RWPE2 (cell line): ENCODE results near the gene FBXL2.

Source experiments
- ATAC-seq: fragments of 200-7000 bp; cut with Tn5 transposase; 3 replicates; pipeline ENCODE4 v1.9.1; 2021; ENCODE audit warnings: low read depth
- DNase-seq: peaks from one replicate; pipeline ENCODE4 v3.0.0-alpha.2; 2020; ENCODE audit warnings: low spot score
- H3K27ac ChIP-seq: fragments of 450-650 bp; 2 replicates; pipeline ENCODE4 v1.5.1; 2017; ENCODE audit warnings: mild to moderate bottlenecking; ENCODE audit not compliant: poor library complexity, severe bottlenecking
- H3K27me3 ChIP-seq: fragments of 250-450 bp; sonication (Bioruptor Pico); 2 replicates; pipeline ENCODE4 v1.5.1; 2021; ENCODE audit warnings: mild to moderate bottlenecking, moderate library complexity; ENCODE audit not compliant: insufficient read depth, poor library complexity, severe bottlenecking
- H3K36me3 ChIP-seq: fragments of 250-450 bp; sonication (Bioruptor Pico); 2 replicates; pipeline ENCODE4 v1.5.1; 2020; ENCODE audit warnings: low read depth, mild to moderate bottlenecking, moderate library complexity
- H3K4me1 ChIP-seq: fragments of 250-450 bp; sonication (Bioruptor Pico); 2 replicates; pipeline ENCODE4 v1.5.1; 2021; ENCODE audit warnings: mild to moderate bottlenecking, moderate library complexity; ENCODE audit not compliant: insufficient read depth, poor library complexity, severe bottlenecking
- H3K4me3 ChIP-seq: fragments of 250-450 bp; sonication (Bioruptor Pico); 2 replicates; pipeline ENCODE4 v1.5.1; 2021; ENCODE audit warnings: mild to moderate bottlenecking, moderate library complexity; ENCODE audit not compliant: severe bottlenecking
- H3K9me3 ChIP-seq: fragments of 250-450 bp; sonication (Bioruptor Pico); 2 replicates; pipeline ENCODE4 v1.5.1; 2021; ENCODE audit warnings: mild to moderate bottlenecking, moderate library complexity; ENCODE audit not compliant: severe bottlenecking
- TF ChIP-seq, protein P1 (sequence below): fragments of 450-650 bp; IDR thresholded peaks from one replicate; pipeline ENCODE4 v1.5.1; 2017; ENCODE audit warnings: mild to moderate bottlenecking, moderate library complexity; ENCODE audit not compliant: poor library complexity, severe bottlenecking

Gene FBXL2

DNA sequence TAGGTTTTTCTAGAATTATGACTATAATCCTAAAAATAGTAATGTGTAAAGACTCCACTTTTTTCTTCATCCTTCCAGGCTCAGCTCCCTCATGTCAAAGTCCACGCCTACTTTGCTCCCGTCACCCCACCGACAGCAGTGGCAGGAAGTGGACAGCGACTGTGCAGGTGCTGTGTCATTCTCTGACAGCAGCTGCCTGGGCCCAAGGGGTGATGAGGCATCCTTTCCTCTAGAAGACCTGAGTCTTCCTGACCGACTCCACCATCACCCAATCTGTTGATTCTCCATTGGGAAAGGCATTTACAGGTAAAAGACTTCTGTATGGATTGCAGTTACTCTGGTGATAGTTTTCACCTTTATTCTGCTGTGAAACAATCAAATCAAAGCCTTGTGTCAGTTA lies 108.2 kb downstream of the FBXL2 start:
- Histone ChIP-seq H3K36me3 (peaks cover 82% of the 10 kb centered on the region), H3K9me3 (no peaks in the 10 kb centered on the region)
- DNase-seq = no peak

GRCh38 chr3:33386631-33387030 lies 109.4 kb downstream of the FBXL2 start:
- no peak for DNase-seq
- Histone ChIP-seq H3K4me3 (no peak overlapping the region), H3K36me3 (peaks cover 84% of the 10 kb centered on the region), H3K4me1 (peaks cover 6% of the 10 kb centered on the region), H3K27me3 (no peaks in the 10 kb centered on the region), H3K9me3 (no peaks in the 10 kb centered on the region), H3K27ac (no peak overlapping the region)
- no peak for ATAC-seq
- TF ChIP-seq, protein P1, sequence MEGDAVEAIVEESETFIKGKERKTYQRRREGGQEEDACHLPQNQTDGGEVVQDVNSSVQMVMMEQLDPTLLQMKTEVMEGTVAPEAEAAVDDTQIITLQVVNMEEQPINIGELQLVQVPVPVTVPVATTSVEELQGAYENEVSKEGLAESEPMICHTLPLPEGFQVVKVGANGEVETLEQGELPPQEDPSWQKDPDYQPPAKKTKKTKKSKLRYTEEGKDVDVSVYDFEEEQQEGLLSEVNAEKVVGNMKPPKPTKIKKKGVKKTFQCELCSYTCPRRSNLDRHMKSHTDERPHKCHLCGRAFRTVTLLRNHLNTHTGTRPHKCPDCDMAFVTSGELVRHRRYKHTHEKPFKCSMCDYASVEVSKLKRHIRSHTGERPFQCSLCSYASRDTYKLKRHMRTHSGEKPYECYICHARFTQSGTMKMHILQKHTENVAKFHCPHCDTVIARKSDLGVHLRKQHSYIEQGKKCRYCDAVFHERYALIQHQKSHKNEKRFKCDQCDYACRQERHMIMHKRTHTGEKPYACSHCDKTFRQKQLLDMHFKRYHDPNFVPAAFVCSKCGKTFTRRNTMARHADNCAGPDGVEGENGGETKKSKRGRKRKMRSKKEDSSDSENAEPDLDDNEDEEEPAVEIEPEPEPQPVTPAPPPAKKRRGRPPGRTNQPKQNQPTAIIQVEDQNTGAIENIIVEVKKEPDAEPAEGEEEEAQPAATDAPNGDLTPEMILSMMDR = no peak

More for the DNA sequence above, 108.2 kb downstream of the FBXL2 start:
- Histone ChIP-seq H3K4me1 (peaks cover 6% of the 10 kb centered on the region), H3K27me3 (no peaks in the 10 kb centered on the region), H3K4me3 (no peak overlapping the region), H3K27ac (no peak overlapping the region)
- ATAC-seq = no peak
- TF ChIP-seq, protein P1 = no peak

DNA sequence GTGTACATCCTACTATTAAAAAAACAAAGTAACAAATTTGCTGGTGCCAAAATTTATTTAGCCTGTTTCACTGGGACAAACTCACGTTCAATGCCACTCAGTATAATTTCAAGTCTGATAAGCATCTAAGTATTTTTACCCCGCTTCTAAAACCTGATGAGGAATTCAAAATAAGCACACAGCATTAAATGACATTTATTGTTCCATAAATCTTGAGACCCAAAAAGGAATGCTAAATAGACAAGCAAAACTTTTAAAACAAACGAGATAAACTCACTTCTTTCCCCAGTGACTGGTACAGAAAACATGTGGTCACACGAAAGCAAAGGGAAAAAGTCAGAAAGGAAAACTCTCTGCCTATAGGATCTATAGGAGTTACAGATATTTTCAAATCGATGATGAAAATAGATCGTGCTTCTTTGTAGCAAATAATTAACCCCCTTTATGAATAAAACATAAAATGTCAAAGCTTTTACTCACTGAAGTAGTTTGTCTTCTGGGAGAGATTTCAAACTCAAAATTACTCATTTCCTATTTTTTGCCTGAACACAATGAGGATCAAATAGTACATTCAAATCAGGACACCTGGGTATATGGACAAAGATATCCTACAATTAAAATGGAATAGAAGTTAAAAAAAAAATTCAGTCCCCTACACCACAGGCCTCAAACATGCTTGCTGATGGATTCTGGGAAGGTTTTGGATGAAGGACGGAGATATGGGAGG lies 111.3 kb downstream of the FBXL2 start:
- no peak overlapping the region for H3K4me3 ChIP-seq
- no peaks in the 10 kb centered on the region for H3K9me3 ChIP-seq
- H3K4me1 ChIP-seq = peaks cover 22% of the 10 kb centered on the region
- H3K27me3 ChIP-seq = no peaks in the 10 kb centered on the region
- ATAC-seq = no peak
- DNase-seq = no peak
- TF ChIP-seq, protein P1 = no peak
- H3K36me3 ChIP-seq = peaks cover 87% of the 10 kb centered on the region
- H3K27ac ChIP-seq = peak overlapping the region; percentile 29

- no peak overlapping the region for H3K4me3 ChIP-seq
- H3K27ac ChIP-seq = peak overlapping the region; percentile 29
- H3K9me3 ChIP-seq = no peaks in the 10 kb centered on the region
- peaks cover 88% of the 10 kb centered on the region for H3K36me3 ChIP-seq
- H3K27me3 ChIP-seq = no peaks in the 10 kb centered on the region
- peaks cover 26% of the 10 kb centered on the region for H3K4me1 ChIP-seq
- DNase-seq (no peak), ATAC-seq (no peak)
- TF ChIP-seq, protein P1 = no peak
Measured at GRCh38 chr3:33389908-33390307, 112.7 kb downstream of the FBXL2 start.

DNA sequence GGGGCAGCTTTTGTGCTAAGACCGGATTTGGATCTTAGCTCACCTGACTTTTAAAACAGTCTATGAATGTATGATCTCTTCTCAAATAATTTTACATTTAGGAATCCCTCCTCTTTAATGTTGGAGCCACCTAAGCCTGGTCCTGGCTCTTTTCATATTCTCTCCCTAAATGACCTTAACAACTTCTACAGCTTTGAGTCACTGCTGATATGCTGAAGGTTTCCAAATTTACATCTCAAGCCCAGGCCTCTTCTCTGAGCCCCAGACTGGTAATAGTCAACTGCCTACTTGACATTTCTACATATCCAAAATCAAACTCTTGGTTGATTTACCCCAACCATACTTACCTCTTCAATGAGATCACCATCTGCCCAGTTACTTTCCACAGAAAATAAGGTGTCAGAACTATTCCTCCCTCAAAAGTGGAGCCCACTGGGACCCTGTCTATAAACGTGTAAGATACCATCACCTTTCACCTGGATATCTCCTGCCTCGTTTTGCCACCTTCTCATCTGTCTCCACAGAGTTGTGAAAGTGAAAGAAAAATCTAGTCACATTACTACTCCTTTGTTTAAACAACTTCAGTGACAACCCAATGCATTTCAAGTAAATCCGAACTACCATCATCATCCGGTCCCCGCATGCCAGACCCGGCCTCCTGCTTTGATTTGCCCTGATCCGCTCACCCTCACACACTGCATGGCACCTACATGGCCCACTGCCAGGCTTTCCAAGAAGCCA lies 114.2 kb downstream of the FBXL2 start:
- no peaks in the 10 kb centered on the region for H3K27me3 ChIP-seq
- H3K27ac ChIP-seq = peak overlapping the region; percentile 59
- TF ChIP-seq, protein P1 = no peak
- H3K9me3 ChIP-seq = no peaks in the 10 kb centered on the region
- peaks cover 86% of the 10 kb centered on the region for H3K36me3 ChIP-seq
- no peak overlapping the region for H3K4me3 ChIP-seq
- peaks cover 26% of the 10 kb centered on the region for H3K4me1 ChIP-seq
- ATAC-seq (no peak), DNase-seq (no peak)
